Heart left ventricle (tissue), 13 donors: Measurements from ENCODE around the gene CSF1.

Experiments
- POLR2A ChIP-seq, 2 donors: fragments of 450-650 bp; IDR thresholded peaks; one replicate each; pipeline ENCODE4 v1.6.1; 2017; ENCODE audit warnings: antibody characterized with exemption in 2 of 2, mild to moderate bottlenecking in 2 of 2, moderate library complexity in 2 of 2
- TF ChIP-seq, protein P1 (sequence below), 12 donors: fragments of 200-600 bp; sonication (generic) in 4 of 12; IDR thresholded peaks; one replicate each; pipeline versions ENCODE4 v1.5.0 to v1.8.0; 2018 to 2022; ENCODE audit warnings: antibody characterized with exemption in 12 of 12, mild to moderate bottlenecking in 5 of 12
- donor health status: ischemic (EF 13 %, LVEDD 7.1; RV severe dilation, severe dysfunction).
- donor health status: DM: no; HTN: yes; CAD: no.
- donor health status: DM: no; HTN: no; CAD: no.
- donor health status: ischemic (EF 25% LVEDD 6.9; RV normal size, moderate dysfunction).
- donor health status: ischemic (EF 25% LVEDD 5.7; RV mildly dilated, moderate dysfunction).
- donor health status: ischemic (EF 35%, LVEDD 5.7; RV mildly dilated, moderate dysfunction).
- donor health status: nonischemic (EF 11% LVEDD 7.7; RV severe dilation, severe dysfunction).
- donor health status: DM: yes; HTN: yes; CAD: no.
- donor health status: PGD.
- donor health status: ischemic (EF 29% LVEDD 5.4; RV normal size, mild dysfunction).
- donor health status: nonischemic (EF 23%, LVEDD 6.1; RV moderate dilation, normal function).

DNA sequence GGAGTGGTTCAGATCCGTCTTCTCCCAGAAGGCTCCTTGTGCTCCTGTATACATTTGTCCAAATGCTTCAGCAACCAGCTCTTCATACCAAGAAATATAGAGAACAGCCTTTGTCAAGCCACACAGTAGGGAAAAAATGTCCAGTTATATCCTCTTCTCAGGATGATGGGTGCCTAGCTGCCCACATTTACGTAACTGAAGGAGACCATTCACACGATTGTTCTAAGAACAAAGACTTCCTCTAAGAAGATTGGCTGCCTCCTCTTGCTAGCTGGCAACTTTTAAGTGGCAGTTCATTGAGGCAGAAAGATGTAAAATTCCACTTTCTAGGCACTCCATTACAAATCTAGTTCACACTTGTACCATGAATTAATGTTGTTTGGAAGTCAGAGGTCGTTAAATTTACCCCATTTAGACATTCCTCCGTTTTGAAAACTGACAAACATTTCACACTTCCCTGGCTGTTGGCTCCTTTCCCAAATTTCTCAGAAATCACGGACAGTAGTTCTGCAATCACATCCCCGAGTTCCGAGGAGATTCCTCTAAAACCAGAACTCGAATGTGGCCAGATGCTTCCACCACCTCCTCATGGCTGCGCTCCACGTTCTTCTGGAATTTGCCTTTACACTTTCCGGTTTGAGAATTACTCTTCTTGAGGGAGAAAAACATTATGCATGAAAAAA lies 45.6 kb upstream of the CSF1 start:
- TF ChIP-seq, protein P1, sequence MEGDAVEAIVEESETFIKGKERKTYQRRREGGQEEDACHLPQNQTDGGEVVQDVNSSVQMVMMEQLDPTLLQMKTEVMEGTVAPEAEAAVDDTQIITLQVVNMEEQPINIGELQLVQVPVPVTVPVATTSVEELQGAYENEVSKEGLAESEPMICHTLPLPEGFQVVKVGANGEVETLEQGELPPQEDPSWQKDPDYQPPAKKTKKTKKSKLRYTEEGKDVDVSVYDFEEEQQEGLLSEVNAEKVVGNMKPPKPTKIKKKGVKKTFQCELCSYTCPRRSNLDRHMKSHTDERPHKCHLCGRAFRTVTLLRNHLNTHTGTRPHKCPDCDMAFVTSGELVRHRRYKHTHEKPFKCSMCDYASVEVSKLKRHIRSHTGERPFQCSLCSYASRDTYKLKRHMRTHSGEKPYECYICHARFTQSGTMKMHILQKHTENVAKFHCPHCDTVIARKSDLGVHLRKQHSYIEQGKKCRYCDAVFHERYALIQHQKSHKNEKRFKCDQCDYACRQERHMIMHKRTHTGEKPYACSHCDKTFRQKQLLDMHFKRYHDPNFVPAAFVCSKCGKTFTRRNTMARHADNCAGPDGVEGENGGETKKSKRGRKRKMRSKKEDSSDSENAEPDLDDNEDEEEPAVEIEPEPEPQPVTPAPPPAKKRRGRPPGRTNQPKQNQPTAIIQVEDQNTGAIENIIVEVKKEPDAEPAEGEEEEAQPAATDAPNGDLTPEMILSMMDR (IDR thresholded peaks at IDR 0.05) = no peak
- no peak for TF ChIP-seq POLR2A (IDR thresholded peaks at IDR 0.05)
